Thymus (tissue), 11 donors: ENCODE data around the gene TTLL8. TPM values are rescaled to one million over a fixed set of nuclear protein-coding genes. Genes with fewer than 3 reads are reported as not detected.

Experiments
- DNase-seq, 9 donors: peaks; one replicate each; pipeline ENCODE4 v3.0.0-alpha.2; 2013; ENCODE audit warnings: low spot score in 9 of 9, low read depth in 6 of 9, missing footprints in 1 of 9
- H3K27ac ChIP-seq, 2 donors: one replicate each; pipeline ENCODE4 v1.5.1; 2013; ENCODE audit warnings: control low read depth in 1 of 2, low read depth in 1 of 2, low read length in 1 of 2, mild to moderate bottlenecking in 1 of 2, moderate library complexity in 1 of 2
- H3K27me3 ChIP-seq, 2 donors: one replicate each; pipeline ENCODE4 v1.5.1; 2013; ENCODE audit warnings: low read length in 1 of 2; ENCODE audit not compliant: control insufficient read depth in 2 of 2, insufficient read depth in 1 of 2
- H3K36me3 ChIP-seq, 2 donors: one replicate each; pipeline ENCODE4 v1.5.1; 2013; ENCODE audit warnings: low read length in 1 of 2, mild to moderate bottlenecking in 1 of 2, moderate library complexity in 1 of 2; ENCODE audit not compliant: control insufficient read depth in 2 of 2, insufficient read depth in 2 of 2
- H3K4me1 ChIP-seq, 2 donors: one replicate each; pipeline ENCODE4 v1.5.1; 2013; ENCODE audit warnings: low read length in 2 of 2; ENCODE audit not compliant: control insufficient read depth in 2 of 2, insufficient read depth in 2 of 2
- H3K4me3 ChIP-seq, 2 donors: one replicate each; pipeline ENCODE4 v1.5.1; 2013; ENCODE audit warnings: low read length in 2 of 2, control low read depth in 1 of 2, mild to moderate bottlenecking in 1 of 2
- H3K9me3 ChIP-seq, 2 donors: one replicate each; pipeline ENCODE4 v1.5.1; 2013; ENCODE audit warnings: low read length in 1 of 2, mild to moderate bottlenecking in 1 of 2; ENCODE audit not compliant: control insufficient read depth in 2 of 2, insufficient read depth in 1 of 2
- WGBS: extraction: QIAGEN DNeasy Blood & Tissue Kit; methylation state at CpG from one replicate; pipeline ENCODE4 v1.1.7; 2013; 5-methylcytosine and 5-hydroxymethylcytosine counted together
- polyA plus RNA-seq: library from polyadenylated mRNA; stranded (reverse); fragments of 200-250 nt; gene quantifications from one replicate; pipeline ENCODE4 v1.2.3, GENCODE V29; 2013
- total RNA-seq: library from RNA; stranded (reverse); fragments of 120-200 nt; gene quantifications from one replicate; pipeline ENCODE4 v1.2.4, GENCODE V29; 2013
- donor health status: healthy.

The TTLL8 gene
- total and polyA plus RNA-seq, 2 donors = not detected

DNA sequence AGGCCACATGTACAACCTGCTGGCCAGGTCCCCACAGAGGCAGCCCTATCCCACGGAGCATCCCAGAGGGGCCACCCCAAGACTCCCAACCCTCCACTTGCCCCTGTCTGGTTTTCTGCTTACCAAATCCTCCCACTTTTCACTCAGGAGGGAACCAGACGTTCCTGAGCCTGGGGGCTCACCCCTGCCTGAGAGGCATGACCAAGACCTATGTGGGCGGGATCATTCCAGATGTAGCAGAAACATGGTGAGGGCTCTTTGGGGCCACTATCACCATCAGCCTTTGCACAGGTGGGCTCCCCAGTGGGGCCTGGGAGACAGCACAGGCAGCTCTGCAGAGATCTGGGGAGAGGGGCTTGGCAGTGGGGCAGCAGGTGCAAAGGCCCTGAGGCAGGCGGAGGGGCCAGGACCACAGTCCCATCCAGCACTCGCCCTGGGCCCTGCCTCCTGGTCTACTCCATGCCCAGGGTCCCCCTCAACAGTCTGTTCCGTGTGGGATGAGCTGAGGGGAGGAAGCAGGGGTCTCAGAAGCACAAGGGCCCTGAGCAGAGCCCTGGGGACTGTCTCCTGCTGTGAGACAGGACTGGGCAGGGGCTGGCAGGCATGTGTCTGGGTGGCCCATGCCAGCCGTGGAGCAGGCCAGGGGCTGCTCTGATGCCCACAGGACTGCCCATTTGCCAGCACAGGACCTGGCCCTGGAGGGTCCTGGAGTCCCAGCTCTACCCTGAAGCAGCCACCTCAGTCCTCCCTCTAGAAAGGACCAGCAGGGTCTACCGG, 88.2 kb downstream of the TTLL8 start:
- 92% methylated on average over 8 of the region's 8 CpGs for WGBS
- peaks cover 19 to 38% of the 10 kb centered on the region in 2 donors for H3K4me1 ChIP-seq
- peaks cover 0 to 7% of the 10 kb centered on the region in 2 donors for H3K36me3 ChIP-seq

DNA sequence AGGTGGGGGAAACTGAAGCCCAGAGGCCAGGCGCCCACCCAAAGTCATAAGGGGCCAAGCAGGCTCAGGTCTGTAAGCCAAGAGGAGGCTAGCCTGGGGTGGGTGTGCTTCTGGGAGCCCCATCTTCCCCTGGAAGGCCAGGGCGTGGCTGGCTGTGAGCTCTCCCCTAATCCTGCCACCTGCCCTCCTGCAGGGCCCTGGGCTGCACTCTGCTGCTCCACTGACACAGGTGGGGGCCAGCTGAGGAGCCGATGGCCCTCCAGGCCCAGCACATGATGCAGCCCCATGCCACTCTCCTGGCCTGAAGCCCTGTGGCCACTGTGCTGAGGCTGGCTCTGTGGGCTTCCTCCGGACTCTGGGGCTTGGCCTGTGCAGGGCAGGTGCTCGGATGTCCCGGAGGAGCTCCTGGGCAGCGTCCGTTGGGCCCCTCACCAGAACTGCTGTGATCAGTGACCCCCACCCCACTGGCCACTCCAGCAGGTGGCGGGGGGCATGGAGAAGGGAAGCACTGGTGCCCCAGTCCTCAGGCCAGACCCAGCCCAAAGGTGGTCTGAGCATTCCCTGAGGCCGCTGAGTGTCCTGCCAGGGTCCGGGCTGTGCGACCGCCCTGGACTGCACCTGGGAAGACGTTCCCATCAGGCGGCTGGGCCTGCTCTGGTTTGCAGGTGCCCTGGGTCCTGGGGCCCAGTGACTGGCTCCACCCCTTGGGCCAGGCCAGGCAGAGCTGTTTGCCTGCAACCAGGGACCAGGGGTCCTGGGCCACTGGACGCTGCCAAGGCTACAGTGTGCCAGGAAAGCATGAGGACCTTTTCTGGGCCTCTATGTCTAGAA, 89.1 kb downstream of the TTLL8 start:
- Histone ChIP-seq H3K4me1 (peaks cover 19 to 44% of the 10 kb centered on the region in 2 donors), H3K9me3 (peaks cover 0 to 2% of the 10 kb centered on the region in 2 donors), H3K27me3 (peaks cover 12 to 29% of the 10 kb centered on the region in 2 donors), H3K27ac (no peak overlapping the region), H3K36me3 (peaks cover 7 to 14% of the 10 kb centered on the region in 2 donors), H3K4me3 (no peak overlapping the region)
- peak in 1 of 9 donors; percentile 3 for DNase-seq
- 98% methylated on average over 16 of the region's 16 CpGs for WGBS

More for the DNA sequence above, 88.2 kb downstream of the TTLL8 start:
- peaks cover 12 to 29% of the 10 kb centered on the region in 2 donors for H3K27me3 ChIP-seq
- H3K27ac ChIP-seq = peak overlapping the region in 1 of 2 donors; percentile 74
- peak in 1 of 9 donors; percentile 2 for DNase-seq
- H3K4me3 ChIP-seq = no peak overlapping the region
- peaks cover 0 to 2% of the 10 kb centered on the region in 2 donors for H3K9me3 ChIP-seq

Other genes starting within 250 kb of the TTLL8 start
- 18.2 TPM for gene BRD1, start 230.4 kb downstream of the TTLL8 start, total RNA-seq
- gene BRD1, start 230.4 kb downstream of the TTLL8 start, polyA plus RNA-seq = 43.6 TPM
- 9.9 TPM for gene ZBED4, start 204.5 kb downstream of the TTLL8 start, total RNA-seq
- 6.4 TPM for gene ZBED4, start 204.5 kb downstream of the TTLL8 start, polyA plus RNA-seq
- gene ALG12, start 139.9 kb downstream of the TTLL8 start, total RNA-seq = 7.6 TPM
- gene ALG12, start 139.9 kb downstream of the TTLL8 start, polyA plus RNA-seq = 9.1 TPM
- gene CRELD2, start 139.7 kb downstream of the TTLL8 start, total RNA-seq = 25.8 TPM
- 24.3 TPM for gene CRELD2, start 139.7 kb downstream of the TTLL8 start, polyA plus RNA-seq
- 36.0 TPM for gene PIM3, start 97.5 kb downstream of the TTLL8 start, total RNA-seq
- 57.6 TPM for gene PIM3, start 97.5 kb downstream of the TTLL8 start, polyA plus RNA-seq
- 5.9 TPM for gene IL17REL, start 45.5 kb downstream of the TTLL8 start, total RNA-seq
- gene IL17REL, start 45.5 kb downstream of the TTLL8 start, polyA plus RNA-seq = 2.4 TPM
- 2.4 TPM for gene MLC1, start 27.1 kb upstream of the TTLL8 start, total RNA-seq
- 0.48 TPM for gene MLC1, start 27.1 kb upstream of the TTLL8 start, polyA plus RNA-seq
- gene MOV10L1, start 31.7 kb upstream of the TTLL8 start, total RNA-seq = 0.14 TPM
- 0.32 TPM for gene MOV10L1, start 31.7 kb upstream of the TTLL8 start, polyA plus RNA-seq
- gene PANX2, start 112.4 kb upstream of the TTLL8 start, total RNA-seq = 0.09 TPM
- gene PANX2, start 112.4 kb upstream of the TTLL8 start, polyA plus RNA-seq = 1.6 TPM
- 31.1 TPM for gene TRABD, start 127.6 kb upstream of the TTLL8 start, total RNA-seq
- 102 TPM for gene TRABD, start 127.6 kb upstream of the TTLL8 start, polyA plus RNA-seq
- 17.4 TPM for gene SELENOO, start 142.7 kb upstream of the TTLL8 start, total RNA-seq
- 62.1 TPM for gene SELENOO, start 142.7 kb upstream of the TTLL8 start, polyA plus RNA-seq
- gene TUBGCP6, start 186.7 kb upstream of the TTLL8 start, total RNA-seq = 29.2 TPM
- 96.6 TPM for gene TUBGCP6, start 186.7 kb upstream of the TTLL8 start, polyA plus RNA-seq
- 11.6 TPM for gene HDAC10, start 193.0 kb upstream of the TTLL8 start, total RNA-seq
- 61.6 TPM for gene HDAC10, start 193.0 kb upstream of the TTLL8 start, polyA plus RNA-seq
- 2.2 TPM for gene MAPK12, start 203.4 kb upstream of the TTLL8 start, total RNA-seq
- gene MAPK12, start 203.4 kb upstream of the TTLL8 start, polyA plus RNA-seq = 8.2 TPM
- gene MAPK11, start 212.1 kb upstream of the TTLL8 start, total RNA-seq = 3.7 TPM
- gene MAPK11, start 212.1 kb upstream of the TTLL8 start, polyA plus RNA-seq = 17.7 TPM
- gene PLXNB2, start 249.3 kb upstream of the TTLL8 start, total RNA-seq = 13.1 TPM
- 53.2 TPM for gene PLXNB2, start 249.3 kb upstream of the TTLL8 start, polyA plus RNA-seq